Cardiac muscle cell (in vitro differentiated cells and primary cell): ENCODE measurements around the gene MAP4K3. TPM values are rescaled to one million over a fixed set of nuclear protein-coding genes. Genes with fewer than 3 reads are reported as not detected.

Experiments
- DNase-seq, 2 donors: peaks; one replicate each; pipeline versions ENCODE4 v3.0.0 to v3.0.0-alpha.2; 2010 to 2017; ENCODE audit warnings: low read depth in 1 of 2, low spot score in 1 of 2
- H3K27ac ChIP-seq: fragments of 200-600 bp; sonication (generic); 2 replicates; pipeline ENCODE4 v1.5.1; 2016
- H3K27me3 ChIP-seq: fragments of 200-600 bp; sonication (generic); 2 replicates; pipeline ENCODE4 v1.6.0; 2016; ENCODE audit warnings: control low read depth
- H3K36me3 ChIP-seq: fragments of 200-600 bp; sonication (generic); 2 replicates; pipeline ENCODE4 v1.5.1; 2016; ENCODE audit warnings: control low read depth
- H3K4me1 ChIP-seq: fragments of 200-600 bp; sonication (generic); 2 replicates; pipeline ENCODE4 v1.8.1; 2017; ENCODE audit warnings: low read depth, mild to moderate bottlenecking, mixed run types
- H3K4me3 ChIP-seq: fragments of 200-600 bp; sonication (generic); 2 replicates; pipeline ENCODE4 v1.5.1; 2016; ENCODE audit warnings: mild to moderate bottlenecking
- H3K9me3 ChIP-seq: fragments of 200-600 bp; sonication (generic); 2 replicates; pipeline ENCODE4 v1.5.1; 2017; ENCODE audit warnings: low read depth, mild to moderate bottlenecking, control low read depth
- CTCF ChIP-seq: IDR thresholded peaks from 2 replicates; pipeline ENCODE4 v1.5.1; 2012; ENCODE audit warnings: low read depth, mild to moderate bottlenecking, low read length
- polyA plus RNA-seq: library from polyadenylated mRNA; unstranded; fragments of >200 nt; fragmentation: Nextera tagmentation; extraction: Ambion mirVana; gene quantifications from 2 replicates; pipeline ENCODE4 v1.2.1, GENCODE V29; 2016
- total RNA-seq: library from RNA; depleted of rRNA; stranded (reverse); fragments of >200 nt; gene quantifications from 2 replicates; pipeline ENCODE4 v1.2.3, GENCODE V29; 2016

MAP4K3 gene
- total and polyA plus RNA-seq, 2 experiments from 2014 or later, result 34.6 to 56.7 TPM

- Histone ChIP-seq H3K27me3 (no peaks in the 10 kb centered on the region), H3K4me1 (peaks cover 25% of the 10 kb centered on the region), H3K9me3 (no peaks in the 10 kb centered on the region), H3K36me3 (no peaks in the 10 kb centered on the region), H3K27ac (no peak overlapping the region), H3K4me3 (no peak overlapping the region)
- no peak for TF ChIP-seq CTCF
- peak in 1 of 2 donors; percentile 14 for DNase-seq
These were observed 12.1 kb downstream of the MAP4K3 start for GRCh38 chr2:39424951-39425350.

GRCh38 chr2:39422700-39423099 lies 14.4 kb downstream of the MAP4K3 start:
- H3K9me3 ChIP-seq, result no peaks in the 10 kb centered on the region

GRCh38 chr2:39421354-39421753 lies 15.7 kb downstream of the MAP4K3 start:
- DNase-seq, result no peak
- TF ChIP-seq CTCF, result no peak

More at GRCh38 chr2:39422700-39423099, 14.4 kb downstream of the MAP4K3 start:
- no peak for DNase-seq
- TF ChIP-seq CTCF, result no peak
- Histone ChIP-seq H3K27ac (no peak overlapping the region), H3K27me3 (no peaks in the 10 kb centered on the region), H3K4me3 (no peak overlapping the region), H3K36me3 (no peaks in the 10 kb centered on the region), H3K4me1 (peaks cover 43% of the 10 kb centered on the region)

DNA sequence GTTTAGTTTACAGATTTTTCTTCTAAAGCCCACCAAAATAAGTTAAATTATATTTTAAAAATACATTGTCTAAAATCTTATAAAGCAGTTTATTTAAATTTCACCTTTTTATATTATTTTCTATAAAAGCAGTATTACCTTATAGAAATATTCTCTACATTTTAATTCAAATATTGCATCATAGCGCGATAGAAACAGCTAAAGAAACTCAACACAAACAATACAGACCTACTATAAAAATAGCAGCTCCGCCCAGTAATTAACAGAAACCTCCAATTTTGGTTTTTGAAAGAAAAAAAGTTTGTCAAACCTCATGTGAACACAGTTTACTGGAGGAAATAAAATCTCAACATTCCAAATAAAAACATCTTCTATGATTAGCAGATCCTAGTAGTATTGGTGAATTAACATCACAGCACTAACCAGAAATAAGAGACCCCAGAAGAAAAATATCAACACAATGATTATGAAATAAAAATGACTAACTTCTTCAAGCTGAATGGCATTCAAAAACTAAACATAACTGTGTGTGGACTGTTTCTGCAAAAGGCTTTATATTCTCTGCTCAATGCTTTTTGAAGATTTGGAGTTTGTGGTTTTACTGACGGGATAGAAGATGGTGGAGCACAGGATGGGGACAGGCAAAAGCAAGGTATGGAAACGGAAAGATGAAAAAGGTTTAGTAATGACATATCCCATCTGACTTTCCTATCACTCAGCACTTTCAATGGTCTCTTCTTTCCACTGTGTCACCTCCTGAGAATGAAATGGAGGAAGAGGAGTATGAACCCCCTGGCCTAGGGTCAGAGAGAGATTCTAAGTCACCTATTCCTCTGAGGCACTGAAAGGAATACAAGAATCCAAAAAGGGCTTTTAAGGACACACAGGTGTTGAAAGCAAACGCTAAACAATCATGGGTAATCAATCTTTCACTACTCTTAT lies 17.5 kb downstream of the MAP4K3 start:
- no peaks in the 10 kb centered on the region for H3K27me3 ChIP-seq
- H3K36me3 ChIP-seq, result no peaks in the 10 kb centered on the region
- H3K27ac ChIP-seq, result no peak overlapping the region
- H3K4me3 ChIP-seq, result no peak overlapping the region
- H3K9me3 ChIP-seq, result no peaks in the 10 kb centered on the region
- H3K4me1 ChIP-seq, result peaks cover 35% of the 10 kb centered on the region
- no peak for TF ChIP-seq CTCF
- DNase-seq, result peak in 1 of 2 donors; percentile 11

More at GRCh38 chr2:39421354-39421753, 15.7 kb downstream of the MAP4K3 start:
- no peaks in the 10 kb centered on the region for H3K27me3 ChIP-seq
- peaks cover 39% of the 10 kb centered on the region for H3K4me1 ChIP-seq
- no peak overlapping the region for H3K4me3 ChIP-seq
- no peaks in the 10 kb centered on the region for H3K9me3 ChIP-seq
- no peak overlapping the region for H3K27ac ChIP-seq
- H3K36me3 ChIP-seq, result no peaks in the 10 kb centered on the region

DNA sequence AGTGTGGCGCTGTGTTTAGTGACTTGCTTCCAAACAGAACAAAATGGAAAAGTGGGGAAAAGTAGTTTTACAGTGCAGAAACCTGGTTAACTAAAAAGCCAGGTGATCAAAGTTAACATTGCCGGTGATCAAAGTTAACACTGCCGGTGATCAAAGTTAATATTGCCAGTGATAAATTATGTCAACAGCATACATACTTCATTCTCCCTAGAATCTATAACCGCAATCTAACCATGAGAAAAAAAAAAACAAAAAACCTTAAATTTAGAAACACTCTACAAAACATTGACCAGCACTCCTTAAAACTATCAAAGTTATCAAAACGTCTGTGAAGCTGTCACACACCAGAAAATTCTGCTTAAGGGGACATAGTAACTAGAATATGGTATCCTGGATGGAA lies 18.6 kb downstream of the MAP4K3 start:
- Histone ChIP-seq H3K36me3 (no peaks in the 10 kb centered on the region), H3K9me3 (no peaks in the 10 kb centered on the region), H3K4me3 (no peak overlapping the region), H3K27me3 (no peaks in the 10 kb centered on the region), H3K4me1 (peaks cover 40% of the 10 kb centered on the region), H3K27ac (no peak overlapping the region)
- no peak for TF ChIP-seq CTCF
- DNase-seq, result no peak
